Measurements from ENCODE around the gene ASCL2.
A peak's percentile ranks its signal among the peaks of the same experiment; 100 is the strongest.

ASCL2 gene

GRCh38 chr11:2309251-2310072 lies 39.1 kb upstream of the ASCL2 start:
- no peak for FAIRE-seq
- DNase-seq (ENCODE audit: low spot score), result no peak

- FAIRE-seq (no peak), DNase-seq (ENCODE audit: low spot score) (no peak)
Measured at GRCh38 chr11:2308713-2309112, 38.3 kb upstream of the ASCL2 start.

- FAIRE-seq (no peak), DNase-seq (ENCODE audit: low spot score) (no peak)
Measured at GRCh38 chr11:2307501-2308331, 37.3 kb upstream of the ASCL2 start.

- DNase-seq (ENCODE audit: low spot score) (no peak), FAIRE-seq (no peak)
Measured at GRCh38 chr11:2306877-2307500, 36.6 kb upstream of the ASCL2 start.

GRCh38 chr11:2306452-2306823 lies 36.0 kb upstream of the ASCL2 start:
- no peak for DNase-seq (ENCODE audit: low spot score)
- FAIRE-seq, result no peak

GRCh38 chr11:2305788-2306451 lies 35.5 kb upstream of the ASCL2 start:
- FAIRE-seq (no peak), DNase-seq (ENCODE audit: low spot score) (no peak)

- no peak for FAIRE-seq
Measured at GRCh38 chr11:2305140-2305778, 34.9 kb upstream of the ASCL2 start.

GRCh38 chr11:2304506-2305139 lies 34.2 kb upstream of the ASCL2 start:
- no peak for FAIRE-seq
- DNase-seq (ENCODE audit: low spot score), result no peak

More at GRCh38 chr11:2305140-2305778, 34.9 kb upstream of the ASCL2 start:
- DNase-seq (ENCODE audit: low spot score), result peak; percentile 21

- FAIRE-seq (no peak), DNase-seq (ENCODE audit: low spot score) (no peak)
Measured at GRCh38 chr11:2303627-2304505, 33.5 kb upstream of the ASCL2 start.

GRCh38 chr11:2302896-2303626 lies 32.7 kb upstream of the ASCL2 start:
- no peak for FAIRE-seq
- DNase-seq (ENCODE audit: low spot score), result no peak

GRCh38 chr11:2302306-2302895 lies 32.0 kb upstream of the ASCL2 start:
- DNase-seq (ENCODE audit: low spot score) (no peak), FAIRE-seq (no peak)

- FAIRE-seq (no peak), DNase-seq (ENCODE audit: low spot score) (peak; percentile 28)
Measured at GRCh38 chr11:2301631-2302305, 31.4 kb upstream of the ASCL2 start, which contains the start of the genes C11orf21 and TSPAN32. Gene C11orf21 (minus strand): TSS chr11:2301918. CDS start chr11:2301808, 110 bp downstream. Gene TSPAN32 (plus strand): TSS chr11:2302013. CDS start chr11:2302150, 137 bp downstream.

GRCh38 chr11:2300936-2301630 lies 30.7 kb upstream of the ASCL2 start:
- FAIRE-seq (no peak), DNase-seq (ENCODE audit: low spot score) (no peak)

GRCh38 chr11:2300290-2300935 lies 30.0 kb upstream of the ASCL2 start:
- no peak for DNase-seq (ENCODE audit: low spot score)
- FAIRE-seq, result no peak

GRCh38 chr11:2299773-2300172 lies 29.4 kb upstream of the ASCL2 start:
- no peak for FAIRE-seq

More at GRCh38 chr11:2299773-2300172, 29.4 kb upstream of the ASCL2 start:
- no peak for DNase-seq (ENCODE audit: low spot score)
